T-helper 22 cell (primary cell): ENCODE results near the gene LLGL2.

Experiments
- DNase-seq: peaks from one replicate; pipeline ENCODE4 v3.0.0-alpha.2; 2020; ENCODE audit warnings: low read depth

LLGL2 gene

GRCh38 chr17:75616521-75617122 lies 91.1 kb downstream of the LLGL2 start:
- no peak for DNase-seq

GRCh38 chr17:75617218-75617617 lies 91.7 kb downstream of the LLGL2 start:
- DNase-seq = no peak

GRCh38 chr17:75617675-75618074 lies 92.2 kb downstream of the LLGL2 start:
- DNase-seq = no peak

DNA sequence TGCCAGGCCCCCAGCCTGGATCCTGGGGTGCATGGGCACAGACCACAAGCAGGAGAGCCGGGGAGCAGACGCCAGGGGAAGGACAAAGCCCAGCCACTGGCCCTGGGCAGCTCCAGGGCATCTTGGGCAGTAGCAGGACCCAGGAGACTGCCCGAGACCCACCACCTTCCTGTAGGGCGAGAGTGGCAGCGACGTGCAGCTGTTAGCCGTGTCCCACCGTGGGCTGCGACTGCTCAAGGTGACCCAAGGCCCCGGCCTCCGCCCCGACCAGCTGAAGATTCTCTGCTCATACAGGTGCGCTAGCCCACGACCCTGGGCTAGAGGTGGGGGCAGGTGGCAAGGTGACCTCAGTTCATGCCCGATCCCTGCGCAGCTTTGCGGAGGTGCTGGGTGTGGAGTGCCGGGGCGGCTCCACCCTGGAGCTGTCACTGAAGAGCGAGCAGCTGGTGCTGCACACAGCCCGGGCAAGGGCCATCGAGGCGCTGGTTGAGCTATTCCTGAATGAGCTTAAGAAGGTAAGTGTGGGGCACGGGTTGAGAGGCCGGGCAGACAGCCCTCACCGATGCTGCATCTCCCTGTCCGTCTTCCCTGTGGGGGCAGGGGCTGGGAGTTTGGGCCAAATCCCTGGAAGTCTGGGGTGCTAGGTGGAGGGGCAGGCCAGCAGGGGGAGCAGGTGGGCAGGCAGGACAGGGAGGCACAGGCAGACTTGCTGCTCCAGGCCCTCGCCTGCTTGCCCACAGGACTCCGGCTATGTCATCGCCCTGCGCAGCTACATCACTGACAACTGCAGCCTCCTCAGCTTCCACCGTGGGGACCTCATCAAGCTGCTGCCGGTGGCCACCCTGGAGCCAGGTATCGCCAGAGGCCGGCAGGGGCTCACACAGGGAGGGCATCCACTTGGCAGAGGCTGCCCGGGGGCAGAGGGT lies 94.3 kb downstream of the LLGL2 start:
- no peak for DNase-seq

- no peak for DNase-seq
Measured at GRCh38 chr17:75621489-75621888, 96.0 kb downstream of the LLGL2 start.

- no peak for DNase-seq
Measured at GRCh38 chr17:75622076-75622475, 96.6 kb downstream of the LLGL2 start.

DNA sequence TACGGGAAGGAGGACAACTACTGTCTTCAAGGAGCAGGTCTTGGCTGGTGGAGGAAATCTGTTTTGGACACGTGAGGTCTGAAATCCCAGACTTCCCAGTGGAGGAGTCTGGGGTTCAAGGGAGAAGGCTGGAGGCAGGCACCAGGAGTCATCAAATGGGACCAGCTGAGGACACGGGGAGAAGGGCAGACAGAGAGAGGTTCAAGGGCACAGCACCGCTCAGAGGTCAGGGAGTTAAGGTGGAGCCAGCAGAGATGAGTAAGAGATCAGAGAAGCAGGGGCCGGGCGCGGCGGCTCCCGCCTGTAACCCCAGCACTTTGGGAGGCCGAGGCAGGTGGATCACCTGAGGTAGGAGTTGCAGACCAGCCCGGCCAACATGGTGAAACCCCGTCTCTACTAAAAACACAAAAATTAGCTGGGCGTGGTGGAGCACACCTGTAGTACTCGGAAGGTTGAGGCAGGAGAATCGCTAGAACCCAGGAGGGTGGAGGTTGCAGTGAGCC lies 97.3 kb downstream of the LLGL2 start:
- no peak for DNase-seq

GRCh38 chr17:75623386-75623785 lies 97.9 kb downstream of the LLGL2 start:
- DNase-seq = no peak

DNA sequence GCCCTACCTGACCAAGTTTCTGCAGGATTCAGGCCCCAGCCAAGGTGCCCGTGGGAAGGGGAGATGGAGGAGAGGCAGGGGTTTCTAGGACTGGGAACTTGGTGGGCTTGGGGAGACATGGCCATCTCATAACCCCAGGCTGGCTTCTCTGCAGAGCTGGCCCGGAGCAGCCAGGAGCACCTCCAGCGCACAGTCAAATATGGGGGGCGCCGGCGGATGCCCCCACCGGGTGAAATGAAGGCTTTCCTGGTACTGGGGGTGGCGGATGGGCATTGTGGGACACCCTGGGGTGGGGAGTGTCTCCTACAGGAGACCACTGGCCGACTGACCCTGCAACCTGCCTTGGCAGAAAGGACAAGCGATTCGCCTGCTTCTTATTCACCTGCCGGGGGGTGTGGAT lies 98.5 kb downstream of the LLGL2 start:
- no peak for DNase-seq
